Measurements from ENCODE around the gene OR5AN1. TPM values are rescaled to one million over a fixed set of nuclear protein-coding genes. Genes with fewer than 3 reads are reported as not detected.

OR5AN1 gene
- total and polyA plus RNA-seq, 2 experiments from 2014 or later: not detected

GRCh38 chr11:59380263-59381059, 21.8 kb downstream of the OR5AN1 start:
- no peaks in the 10 kb centered on the region for H3K79me2 ChIP-seq (replicated peaks; ENCODE audit: insufficient read depth)
- H3K4me1 Mint-ChIP-seq: peaks cover 12% of the 10 kb centered on the region; the same call in 2 of the 3 replicates
- TF ChIP-seq POLR2AphosphoS5 (IDR thresholded peaks at IDR 0.05; ENCODE audit: low read depth): no peak
- no peak for DNase-seq (ENCODE audit: low spot score)
- no peak for ATAC-seq
- peaks cover 4% of the 10 kb centered on the region; the same call in 1 of the 3 replicates for H3K36me3 Mint-ChIP-seq (ENCODE audit: low read depth)
- no peaks in the 10 kb centered on the region for H3F3A ChIP-seq (replicated peaks; ENCODE audit: low read depth)
- H3K4me1 ChIP-seq (ENCODE audit: insufficient read depth): peaks cover 12% of the 10 kb centered on the region; the same call in 1 of the 2 replicates
- H3K9me3 Mint-ChIP-seq: peaks cover 19% of the 10 kb centered on the region
- H3K9me2 ChIP-seq (ENCODE audit: insufficient read depth): no peaks in the 10 kb centered on the region
- H2AFZ ChIP-seq: no peak overlapping the region
- no peaks in the 10 kb centered on the region for H3K27me3 ChIP-seq (ENCODE audit: insufficient read depth)
- no peak overlapping the region for H3K27ac Mint-ChIP-seq
- no peak overlapping the region for H3K4me3 Mint-ChIP-seq
- H3K36me3 ChIP-seq (ENCODE audit: insufficient read depth): no peaks in the 10 kb centered on the region
- H4K20me1 ChIP-seq (replicated peaks; ENCODE audit: insufficient read depth): no peaks in the 10 kb centered on the region
- no peak overlapping the region for H3K4me2 ChIP-seq
- no peak overlapping the region for H3K4me3 ChIP-seq
- H3K27ac ChIP-seq (ENCODE audit: low read depth): no peak overlapping the region
- no peaks in the 10 kb centered on the region for H3K27me3 Mint-ChIP-seq (ENCODE audit: insufficient read depth, low read depth, poor library complexity)

DNA sequence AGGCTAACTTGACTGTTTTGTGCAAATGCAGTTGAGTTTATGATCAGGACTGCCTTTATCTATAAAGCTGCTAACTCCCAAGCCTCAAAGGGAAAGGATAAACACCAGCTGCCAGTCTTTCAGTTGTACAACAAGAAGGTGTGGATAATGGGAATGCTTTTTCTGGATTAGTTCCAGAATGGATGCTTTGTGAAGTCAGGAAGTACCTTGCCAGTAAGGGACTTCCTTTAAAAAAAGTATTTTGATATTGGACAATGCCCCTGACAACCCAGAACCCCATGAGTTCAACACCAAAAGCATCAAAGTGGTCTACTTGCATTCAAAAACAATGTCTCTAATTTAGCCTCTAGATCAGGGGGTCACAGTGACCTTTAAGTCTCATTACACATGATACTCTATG, 35.5 kb downstream of the OR5AN1 start:
- H3K4me1 ChIP-seq (ENCODE audit: insufficient read depth): no peaks in the 10 kb centered on the region
- Mint-ChIP-seq H3K9me3 (peaks cover 30% of the 10 kb centered on the region), H3K4me3 (no peak overlapping the region), H3K27ac (no peak overlapping the region), H3K36me3 (ENCODE audit: low read depth) (0 out of 3 replicates have a peak, but pooled peaks cover 1% of the 10 kb centered on the region), H3K4me1 (no peaks in the 10 kb centered on the region), H3K27me3 (ENCODE audit: insufficient read depth, low read depth, poor library complexity) (peaks cover 4% of the 10 kb centered on the region)
- ATAC-seq (no peak), DNase-seq (ENCODE audit: low spot score) (no peak)
- no peaks in the 10 kb centered on the region for H4K20me1 ChIP-seq (replicated peaks; ENCODE audit: insufficient read depth)
- no peaks in the 10 kb centered on the region for H3K36me3 ChIP-seq (ENCODE audit: insufficient read depth)
- H3K27ac ChIP-seq (ENCODE audit: low read depth): no peak overlapping the region
- H3K79me2 ChIP-seq (replicated peaks; ENCODE audit: insufficient read depth): no peaks in the 10 kb centered on the region
- TF ChIP-seq CREB1 (CRISPR knock-in tag; IDR thresholded peaks at IDR 0.05; ENCODE audit: low read depth) (no peak), CTCF (conservative IDR thresholded peaks at IDR 0.05; ENCODE audit: low read depth in 2 of 2) (no peak), NANOG (IDR thresholded peaks at IDR 0.05; ENCODE audit: borderline replicate concordance) (no peak), REST (IDR thresholded peaks at IDR 0.05; ENCODE audit: unreplicated experiment) (no peak), STAT1 (IDR thresholded peaks at IDR 0.05; ENCODE audit: unreplicated experiment) (no peak), EZH2phosphoT487 (IDR thresholded peaks at IDR 0.05; ENCODE audit: unreplicated experiment) (no peak)
- no peak overlapping the region for H2AFZ ChIP-seq
- H3F3A ChIP-seq (replicated peaks; ENCODE audit: low read depth): no peaks in the 10 kb centered on the region
- H3K9me2 ChIP-seq (ENCODE audit: insufficient read depth): peaks cover 6% of the 10 kb centered on the region; the same call in 1 of the 2 replicates
- H3K4me2 ChIP-seq: no peak overlapping the region
- no peak overlapping the region for H3K4me3 ChIP-seq
- no peaks in the 10 kb centered on the region for H3K27me3 ChIP-seq (ENCODE audit: insufficient read depth)
